Measurements from ENCODE around the gene RREB1.

RREB1 gene

GRCh38 chr6:7230956-7231713 is 123.4 kb downstream of the RREB1 start:
- Histone ChIP-seq H3K27me3 (ENCODE audit: control insufficient read depth, insufficient read depth, low read length, poor library complexity, severe bottlenecking) (no peaks in the 10 kb centered on the region), H3K27ac (ENCODE audit: insufficient read depth, low read depth, low read length, poor library complexity, severe bottlenecking) (no peak overlapping the region), H3K4me1 (ENCODE audit: control insufficient read depth, insufficient read depth, low read length) (no peaks in the 10 kb centered on the region), H3K4me3 (ENCODE audit: insufficient read depth, low read depth, low read length) (no peak overlapping the region), H3K36me3 (ENCODE audit: control insufficient read depth, insufficient read depth, low read length) (peaks cover 5% of the 10 kb centered on the region), H3K9me3 (ENCODE audit: control insufficient read depth, low read length) (no peaks in the 10 kb centered on the region)
- 95 to 96% methylated on average over 37 of the region's 37 CpGs for WGBS, 2 experiments

- no peak overlapping the region for H3K27ac ChIP-seq (ENCODE audit: insufficient read depth, low read depth, low read length, poor library complexity, severe bottlenecking)
- H3K4me1 ChIP-seq (ENCODE audit: control insufficient read depth, insufficient read depth, low read length) = no peaks in the 10 kb centered on the region
- H3K4me3 ChIP-seq (ENCODE audit: insufficient read depth, low read depth, low read length) = no peak overlapping the region
- H3K9me3 ChIP-seq (ENCODE audit: control insufficient read depth, low read length) = no peaks in the 10 kb centered on the region
- H3K36me3 ChIP-seq (ENCODE audit: control insufficient read depth, insufficient read depth, low read length) = peaks cover 5% of the 10 kb centered on the region
- H3K27me3 ChIP-seq (ENCODE audit: control insufficient read depth, insufficient read depth, low read length, poor library complexity, severe bottlenecking) = no peaks in the 10 kb centered on the region
- 90 to 97% methylated on average over 2 of the region's 2 CpGs for WGBS, 2 experiments
These were observed 124.6 kb downstream of the RREB1 start for GRCh38 chr6:7232351-7232750.

- 95 to 99% methylated on average over 3 of the region's 3 CpGs for WGBS, 2 experiments
- Histone ChIP-seq H3K9me3 (ENCODE audit: control insufficient read depth, low read length) (no peaks in the 10 kb centered on the region), H3K36me3 (ENCODE audit: control insufficient read depth, insufficient read depth, low read length) (peaks cover 5% of the 10 kb centered on the region), H3K27ac (ENCODE audit: insufficient read depth, low read depth, low read length, poor library complexity, severe bottlenecking) (no peak overlapping the region), H3K4me1 (ENCODE audit: control insufficient read depth, insufficient read depth, low read length) (no peaks in the 10 kb centered on the region), H3K4me3 (ENCODE audit: insufficient read depth, low read depth, low read length) (no peak overlapping the region), H3K27me3 (ENCODE audit: control insufficient read depth, insufficient read depth, low read length, poor library complexity, severe bottlenecking) (no peaks in the 10 kb centered on the region)
These were observed 126.8 kb downstream of the RREB1 start for GRCh38 chr6:7234547-7234946.

- 94 to 95% methylated on average over 9 of the region's 9 CpGs for WGBS, 2 experiments
These were observed 128.0 kb downstream of the RREB1 start for GRCh38 chr6:7235712-7236305.

GRCh38 chr6:7236306-7237209 is 128.8 kb downstream of the RREB1 start:
- peaks cover 5% of the 10 kb centered on the region for H3K36me3 ChIP-seq (ENCODE audit: control insufficient read depth, insufficient read depth, low read length)

More at GRCh38 chr6:7235712-7236305, 128.0 kb downstream of the RREB1 start:
- Histone ChIP-seq H3K36me3 (ENCODE audit: control insufficient read depth, insufficient read depth, low read length) (peaks cover 5% of the 10 kb centered on the region), H3K4me1 (ENCODE audit: control insufficient read depth, insufficient read depth, low read length) (no peaks in the 10 kb centered on the region), H3K4me3 (ENCODE audit: insufficient read depth, low read depth, low read length) (no peak overlapping the region), H3K9me3 (ENCODE audit: control insufficient read depth, low read length) (no peaks in the 10 kb centered on the region), H3K27me3 (ENCODE audit: control insufficient read depth, insufficient read depth, low read length, poor library complexity, severe bottlenecking) (no peaks in the 10 kb centered on the region), H3K27ac (ENCODE audit: insufficient read depth, low read depth, low read length, poor library complexity, severe bottlenecking) (no peak overlapping the region)

GRCh38 chr6:7237653-7238188 is 130.0 kb downstream of the RREB1 start:
- WGBS, 2 experiments = 94 to 95% methylated on average over 8 of the region's 8 CpGs
- no peaks in the 10 kb centered on the region for H3K9me3 ChIP-seq (ENCODE audit: control insufficient read depth, low read length)
- peaks cover 12% of the 10 kb centered on the region for H3K4me1 ChIP-seq (ENCODE audit: control insufficient read depth, insufficient read depth, low read length)
- no peak overlapping the region for H3K4me3 ChIP-seq (ENCODE audit: insufficient read depth, low read depth, low read length)
- no peak overlapping the region for H3K27ac ChIP-seq (ENCODE audit: insufficient read depth, low read depth, low read length, poor library complexity, severe bottlenecking)
- no peaks in the 10 kb centered on the region for H3K36me3 ChIP-seq (ENCODE audit: control insufficient read depth, insufficient read depth, low read length)
- no peaks in the 10 kb centered on the region for H3K27me3 ChIP-seq (ENCODE audit: control insufficient read depth, insufficient read depth, low read length, poor library complexity, severe bottlenecking)

More at GRCh38 chr6:7236306-7237209, 128.8 kb downstream of the RREB1 start:
- H3K27me3 ChIP-seq (ENCODE audit: control insufficient read depth, insufficient read depth, low read length, poor library complexity, severe bottlenecking) = no peaks in the 10 kb centered on the region
- peaks cover under 1% of the 10 kb centered on the region for H3K4me1 ChIP-seq (ENCODE audit: control insufficient read depth, insufficient read depth, low read length)
- no peak overlapping the region for H3K27ac ChIP-seq (ENCODE audit: insufficient read depth, low read depth, low read length, poor library complexity, severe bottlenecking)
- 87 to 92% methylated on average over 8 of the region's 8 CpGs for WGBS, 2 experiments
- H3K9me3 ChIP-seq (ENCODE audit: control insufficient read depth, low read length) = no peaks in the 10 kb centered on the region
- no peak overlapping the region for H3K4me3 ChIP-seq (ENCODE audit: insufficient read depth, low read depth, low read length)

- H3K4me1 ChIP-seq (ENCODE audit: control insufficient read depth, insufficient read depth, low read length) = peaks cover 20% of the 10 kb centered on the region
- no peaks in the 10 kb centered on the region for H3K9me3 ChIP-seq (ENCODE audit: control insufficient read depth, low read length)
- H3K27ac ChIP-seq (ENCODE audit: insufficient read depth, low read depth, low read length, poor library complexity, severe bottlenecking) = no peak overlapping the region
- H3K36me3 ChIP-seq (ENCODE audit: control insufficient read depth, insufficient read depth, low read length) = no peaks in the 10 kb centered on the region
- no peak overlapping the region for H3K4me3 ChIP-seq (ENCODE audit: insufficient read depth, low read depth, low read length)
- 91% methylated on average over 5 of the region's 5 CpGs for WGBS, 2 experiments
- no peaks in the 10 kb centered on the region for H3K27me3 ChIP-seq (ENCODE audit: control insufficient read depth, insufficient read depth, low read length, poor library complexity, severe bottlenecking)
These were observed 130.8 kb downstream of the RREB1 start for GRCh38 chr6:7238526-7238899.

GRCh38 chr6:7238900-7239589 is 131.3 kb downstream of the RREB1 start:
- Histone ChIP-seq H3K27me3 (ENCODE audit: control insufficient read depth, insufficient read depth, low read length, poor library complexity, severe bottlenecking) (no peaks in the 10 kb centered on the region), H3K9me3 (ENCODE audit: control insufficient read depth, low read length) (no peaks in the 10 kb centered on the region), H3K36me3 (ENCODE audit: control insufficient read depth, insufficient read depth, low read length) (no peaks in the 10 kb centered on the region), H3K27ac (ENCODE audit: insufficient read depth, low read depth, low read length, poor library complexity, severe bottlenecking) (no peak overlapping the region), H3K4me1 (ENCODE audit: control insufficient read depth, insufficient read depth, low read length) (peaks cover 22% of the 10 kb centered on the region), H3K4me3 (ENCODE audit: insufficient read depth, low read depth, low read length) (no peak overlapping the region)
- WGBS, 2 experiments = 44% methylated on average over 10 of the region's 10 CpGs

- Histone ChIP-seq H3K36me3 (ENCODE audit: control insufficient read depth, insufficient read depth, low read length) (no peaks in the 10 kb centered on the region), H3K27ac (ENCODE audit: insufficient read depth, low read depth, low read length, poor library complexity, severe bottlenecking) (no peak overlapping the region), H3K27me3 (ENCODE audit: control insufficient read depth, insufficient read depth, low read length, poor library complexity, severe bottlenecking) (no peaks in the 10 kb centered on the region)
These were observed 131.8 kb downstream of the RREB1 start for GRCh38 chr6:7239590-7239948.

More at GRCh38 chr6:7239590-7239948, 131.8 kb downstream of the RREB1 start:
- Histone ChIP-seq H3K4me1 (ENCODE audit: control insufficient read depth, insufficient read depth, low read length) (peaks cover 22% of the 10 kb centered on the region), H3K9me3 (ENCODE audit: control insufficient read depth, low read length) (no peaks in the 10 kb centered on the region), H3K4me3 (ENCODE audit: insufficient read depth, low read depth, low read length) (no peak overlapping the region)
- WGBS, 2 experiments = 90 to 91% methylated on average over 5 of the region's 5 CpGs

All from ectodermal cell (in vitro differentiated cells).